ENCODE results near the gene SEC14L6. TPM values are rescaled to one million over a fixed set of nuclear protein-coding genes. Genes with fewer than 3 reads are reported as not detected.

SEC14L6 gene
- total RNA-seq, 1 experiment from 2014 or later, result 0.26 TPM

GRCh38 chr22:30506507-30506968 lies 40.0 kb downstream of the SEC14L6 start:
- CTCF ChIA-PET, result no interaction called here
- Mint-ChIP-seq H3K27me3 (ENCODE audit: unreplicated experiment) (peaks cover 27% of the 10 kb centered on the region), H3K4me1 (ENCODE audit: low read depth, unreplicated experiment) (peaks cover 8% of the 10 kb centered on the region), H3K27ac (ENCODE audit: unreplicated experiment) (no peak overlapping the region), H3K4me3 (ENCODE audit: low read depth, unreplicated experiment) (no peak overlapping the region), H3K9me3 (ENCODE audit: low read depth, unreplicated experiment) (no peaks in the 10 kb centered on the region), H3K36me3 (ENCODE audit: insufficient read depth, unreplicated experiment) (peaks cover 7% of the 10 kb centered on the region)
- intact Hi-C loops (cut with micrococcal nuclease; ENCODE audit: unreplicated experiment), result no loop called here
- DNase-seq, result no peak
- no TSS peak for BruUV-seq (replicated peaks)
- no peak for TF ChIP-seq CTCF (IDR thresholded peaks at IDR 0.05; ENCODE audit: unreplicated experiment)

GRCh38 chr22:30503551-30503950 lies 43.0 kb downstream of the SEC14L6 start:
- no peak for TF ChIP-seq CTCF (IDR thresholded peaks at IDR 0.05; ENCODE audit: unreplicated experiment)
- Mint-ChIP-seq H3K4me3 (ENCODE audit: low read depth, unreplicated experiment) (no peak overlapping the region), H3K27ac (ENCODE audit: unreplicated experiment) (no peak overlapping the region), H3K36me3 (ENCODE audit: insufficient read depth, unreplicated experiment) (peaks cover 7% of the 10 kb centered on the region), H3K27me3 (ENCODE audit: unreplicated experiment) (peaks cover 27% of the 10 kb centered on the region), H3K4me1 (ENCODE audit: low read depth, unreplicated experiment) (peaks cover 8% of the 10 kb centered on the region), H3K9me3 (ENCODE audit: low read depth, unreplicated experiment) (no peaks in the 10 kb centered on the region)
- intact Hi-C loops (cut with micrococcal nuclease; ENCODE audit: unreplicated experiment), result no loop called here
- no TSS peak for BruUV-seq (replicated peaks)
- CTCF ChIA-PET, result interaction anchor here (0.8 kb wide), 1 partner anchor 10 kb away, joined by 5 read pairs; no protein-coding TSS in a partner anchor
- DNase-seq, result no peak

- Mint-ChIP-seq H3K4me1 (ENCODE audit: low read depth, unreplicated experiment) (peaks cover 8% of the 10 kb centered on the region), H3K27me3 (ENCODE audit: unreplicated experiment) (peaks cover 27% of the 10 kb centered on the region), H3K36me3 (ENCODE audit: insufficient read depth, unreplicated experiment) (peaks cover 7% of the 10 kb centered on the region), H3K9me3 (ENCODE audit: low read depth, unreplicated experiment) (no peaks in the 10 kb centered on the region), H3K4me3 (ENCODE audit: low read depth, unreplicated experiment) (no peak overlapping the region), H3K27ac (ENCODE audit: unreplicated experiment) (no peak overlapping the region)
- no peak for DNase-seq
- CTCF ChIA-PET, result interaction anchor here (0.8 kb wide), 1 partner anchor 11 kb away, joined by 5 read pairs; no protein-coding TSS in a partner anchor
- intact Hi-C loops (cut with micrococcal nuclease; ENCODE audit: unreplicated experiment), result no loop called here
- no TSS peak for BruUV-seq (replicated peaks)
- no peak for TF ChIP-seq CTCF (IDR thresholded peaks at IDR 0.05; ENCODE audit: unreplicated experiment)
These were observed 43.6 kb downstream of the SEC14L6 start for GRCh38 chr22:30502911-30503310.

GRCh38 chr22:30502153-30502552 lies 44.4 kb downstream of the SEC14L6 start:
- no peaks in the 10 kb centered on the region for H3K9me3 Mint-ChIP-seq (ENCODE audit: low read depth, unreplicated experiment)
- peaks cover 8% of the 10 kb centered on the region for H3K4me1 Mint-ChIP-seq (ENCODE audit: low read depth, unreplicated experiment)
- CTCF ChIA-PET, result no interaction called here

More at GRCh38 chr22:30502153-30502552, 44.4 kb downstream of the SEC14L6 start:
- Mint-ChIP-seq H3K27me3 (ENCODE audit: unreplicated experiment) (peaks cover 26% of the 10 kb centered on the region), H3K27ac (ENCODE audit: unreplicated experiment) (no peak overlapping the region), H3K36me3 (ENCODE audit: insufficient read depth, unreplicated experiment) (peaks cover 7% of the 10 kb centered on the region), H3K4me3 (ENCODE audit: low read depth, unreplicated experiment) (no peak overlapping the region)
- no TSS peak for BruUV-seq (replicated peaks)
- intact Hi-C loops (cut with micrococcal nuclease; ENCODE audit: unreplicated experiment), result no loop called here
- TF ChIP-seq CTCF (IDR thresholded peaks at IDR 0.05; ENCODE audit: unreplicated experiment), result no peak
- DNase-seq, result no peak
